Measurements from ENCODE around the gene CENPP.

DNA sequence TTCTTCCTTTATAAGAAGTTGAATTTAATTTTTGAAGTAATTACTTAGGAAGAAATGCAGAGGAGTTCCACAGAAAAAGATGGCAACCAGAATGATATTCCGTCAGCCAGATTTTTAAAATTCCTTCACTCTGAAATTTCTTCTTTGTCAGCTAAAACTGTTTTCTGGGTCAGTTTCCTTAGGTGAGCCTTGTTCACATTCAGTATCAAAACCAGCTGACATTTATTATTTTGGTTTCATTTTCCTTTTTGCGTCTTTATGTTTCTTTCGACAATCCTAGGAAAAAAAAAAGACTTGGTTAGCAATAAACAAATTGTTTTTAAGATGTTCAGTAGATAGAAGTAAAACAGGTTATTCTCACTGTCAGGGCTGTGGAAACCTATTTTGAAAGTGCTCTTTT, 28.1 kb upstream of the CENPP start:
- TF ChIP-seq, protein P1, sequence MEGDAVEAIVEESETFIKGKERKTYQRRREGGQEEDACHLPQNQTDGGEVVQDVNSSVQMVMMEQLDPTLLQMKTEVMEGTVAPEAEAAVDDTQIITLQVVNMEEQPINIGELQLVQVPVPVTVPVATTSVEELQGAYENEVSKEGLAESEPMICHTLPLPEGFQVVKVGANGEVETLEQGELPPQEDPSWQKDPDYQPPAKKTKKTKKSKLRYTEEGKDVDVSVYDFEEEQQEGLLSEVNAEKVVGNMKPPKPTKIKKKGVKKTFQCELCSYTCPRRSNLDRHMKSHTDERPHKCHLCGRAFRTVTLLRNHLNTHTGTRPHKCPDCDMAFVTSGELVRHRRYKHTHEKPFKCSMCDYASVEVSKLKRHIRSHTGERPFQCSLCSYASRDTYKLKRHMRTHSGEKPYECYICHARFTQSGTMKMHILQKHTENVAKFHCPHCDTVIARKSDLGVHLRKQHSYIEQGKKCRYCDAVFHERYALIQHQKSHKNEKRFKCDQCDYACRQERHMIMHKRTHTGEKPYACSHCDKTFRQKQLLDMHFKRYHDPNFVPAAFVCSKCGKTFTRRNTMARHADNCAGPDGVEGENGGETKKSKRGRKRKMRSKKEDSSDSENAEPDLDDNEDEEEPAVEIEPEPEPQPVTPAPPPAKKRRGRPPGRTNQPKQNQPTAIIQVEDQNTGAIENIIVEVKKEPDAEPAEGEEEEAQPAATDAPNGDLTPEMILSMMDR (IDR thresholded peaks at IDR 0.05): no peak
- TF ChIP-seq POLR2A (IDR thresholded peaks at IDR 0.05): no peak

All from thyroid gland (tissue), 4 donors.